ENCODE data around the gene OOSP3.

OOSP3 gene

GRCh38 chr11:59849129-59849528 is 29.5 kb upstream of the OOSP3 start:
- no peak for TF ChIP-seq FOXM1 (IDR thresholded peaks at IDR 0.05; ENCODE audit: borderline replicate concordance, low read depth)
- no peak for TF ChIP-seq TCF12 (IDR thresholded peaks at IDR 0.05; ENCODE audit: low read depth)
- no peak for TF ChIP-seq YY1 (IDR thresholded peaks at IDR 0.05; ENCODE audit: low read depth)
- no peak for TF ChIP-seq NFIC (IDR thresholded peaks at IDR 0.05)
- TF ChIP-seq CEBPB (IDR thresholded peaks at IDR 0.05) = no peak
- no peak for TF ChIP-seq REST (IDR thresholded peaks at IDR 0.05; ENCODE audit: low read depth)
- no peak for TF ChIP-seq TAF1 (IDR thresholded peaks at IDR 0.05; ENCODE audit: low read depth)
- no peak for TF ChIP-seq RAD21 (IDR thresholded peaks at IDR 0.05; ENCODE audit: low read depth)
- TF ChIP-seq USF1 (IDR thresholded peaks at IDR 0.05) = no peak
- no peak for TF ChIP-seq CREB1 (IDR thresholded peaks at IDR 0.05; ENCODE audit: low read depth)
- TF ChIP-seq ZBTB7A (IDR thresholded peaks at IDR 0.05; ENCODE audit: low read depth) = no peak
- no peak for TF ChIP-seq EGR1 (IDR thresholded peaks at IDR 0.05)
- TF ChIP-seq MAX (IDR thresholded peaks at IDR 0.05) = no peak
- TF ChIP-seq TEAD4 (IDR thresholded peaks at IDR 0.05) = no peak
- TF ChIP-seq EP300 (IDR thresholded peaks at IDR 0.05; ENCODE audit: borderline replicate concordance) = no peak

- TF ChIP-seq FOXM1 (IDR thresholded peaks at IDR 0.05; ENCODE audit: borderline replicate concordance, low read depth) (no peak), USF1 (IDR thresholded peaks at IDR 0.05) (no peak), YY1 (IDR thresholded peaks at IDR 0.05; ENCODE audit: low read depth) (no peak), EGR1 (IDR thresholded peaks at IDR 0.05) (no peak), RAD21 (IDR thresholded peaks at IDR 0.05; ENCODE audit: low read depth) (no peak), TCF12 (IDR thresholded peaks at IDR 0.05; ENCODE audit: low read depth) (no peak), ZBTB7A (IDR thresholded peaks at IDR 0.05; ENCODE audit: low read depth) (no peak), NFIC (IDR thresholded peaks at IDR 0.05) (no peak), MAX (IDR thresholded peaks at IDR 0.05) (no peak), TEAD4 (IDR thresholded peaks at IDR 0.05) (no peak), TAF1 (IDR thresholded peaks at IDR 0.05; ENCODE audit: low read depth) (no peak), CEBPB (IDR thresholded peaks at IDR 0.05) (no peak), EP300 (IDR thresholded peaks at IDR 0.05; ENCODE audit: borderline replicate concordance) (no peak), CREB1 (IDR thresholded peaks at IDR 0.05; ENCODE audit: low read depth) (no peak), REST (IDR thresholded peaks at IDR 0.05; ENCODE audit: low read depth) (no peak)
Observed at GRCh38 chr11:59854871-59855270, 23.7 kb upstream of the OOSP3 start.

GRCh38 chr11:59857439-59858434 is 20.8 kb upstream of the OOSP3 start:
- TF ChIP-seq TAF1 (IDR thresholded peaks at IDR 0.05; ENCODE audit: low read depth) (no peak), EGR1 (IDR thresholded peaks at IDR 0.05) (no peak), EP300 (IDR thresholded peaks at IDR 0.05; ENCODE audit: borderline replicate concordance) (no peak), FOXM1 (IDR thresholded peaks at IDR 0.05; ENCODE audit: borderline replicate concordance, low read depth) (no peak), TCF12 (IDR thresholded peaks at IDR 0.05; ENCODE audit: low read depth) (no peak), CEBPB (IDR thresholded peaks at IDR 0.05) (no peak), REST (IDR thresholded peaks at IDR 0.05; ENCODE audit: low read depth) (no peak), USF1 (IDR thresholded peaks at IDR 0.05) (no peak)
